ENCODE measurements around the gene BRWD1. TPM values are rescaled to one million over a fixed set of nuclear protein-coding genes. Genes with fewer than 3 reads are reported as not detected.

Gene BRWD1
- total and polyA plus RNA-seq, 2 of the 13 experiments (the other 11 are each of a cell fraction or from before 2014, with no cell fraction given): 13.9 to 28.0 TPM

DNA sequence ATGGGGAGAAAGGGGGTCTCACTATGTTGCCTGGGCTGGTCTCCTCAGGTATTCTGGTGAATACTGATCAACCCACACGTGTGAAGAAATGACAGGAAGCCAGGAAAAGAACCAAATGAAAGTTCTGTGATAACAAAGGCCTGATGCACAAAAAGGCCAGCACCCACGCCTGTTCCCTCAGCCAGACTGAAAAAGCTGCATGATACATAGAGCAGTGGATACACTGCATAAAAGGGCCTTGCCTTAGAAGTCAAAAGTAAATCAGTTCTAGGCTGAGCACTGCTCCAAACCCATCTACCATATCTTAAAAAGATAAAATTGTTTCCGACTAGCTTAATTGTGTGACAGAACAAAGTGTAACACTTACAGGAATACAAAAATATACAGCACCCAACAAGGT lies 93.3 kb downstream of the BRWD1 start:
- no peak for DNase-seq (ENCODE audit: low spot score)
- Histone ChIP-seq H3K9ac (ENCODE audit: insufficient read depth, low read depth, low read length) (no peak overlapping the region), H3K4me3 (replicated peaks in 1 of 3; ENCODE audit: insufficient read depth in 1 of 3, low read depth in 2 of 3, low read length in 3 of 3) (no peak overlapping the region), H3K4me2 (ENCODE audit: low read depth, low read length) (no peak overlapping the region), H3K79me2 (ENCODE audit: insufficient read depth, low read length) (no peaks in the 10 kb centered on the region), H3K27ac (ENCODE audit: extremely low read length, insufficient read depth, low read length) (no peak overlapping the region), H4K20me1 (ENCODE audit: insufficient read depth, low read length) (no peaks in the 10 kb centered on the region), H3K36me3 (replicated peaks in 1 of 2; ENCODE audit: control insufficient read depth in 1 of 2, insufficient read depth in 2 of 2, low read length in 2 of 2) (peaks cover 0 to 45% of the 10 kb centered on the region in 2 experiments; a peak in 4 of 5 replicates), H3K4me1 (ENCODE audit: insufficient read depth, low read length) (no peaks in the 10 kb centered on the region), H3K27me3 (ENCODE audit: control insufficient read depth in 1 of 2, insufficient read depth in 2 of 2, low read length in 2 of 2) (no peaks in the 10 kb centered on the region), H2AFZ (ENCODE audit: low read length) (no peak overlapping the region), H3K9me3 (ENCODE audit: low read length) (no peaks in the 10 kb centered on the region)
- BruUV-seq (replicated peaks): no TSS peak
- no peak for FAIRE-seq
- in situ Hi-C loops (cut with HindIII; ENCODE audit: extremely low pct_ligation_motif_present, low pct_unique_long_range_greater_than_20kb) (no loop called here), intact Hi-C loops (cut with micrococcal nuclease; ENCODE audit: unreplicated experiment) (no loop called here)
- 92% methylated on average over 3 of the region's 3 CpGs for WGBS (ENCODE audit: low lambda C conversion rate)
- CTCF ChIA-PET (ENCODE audit: low intra/inter-chr PET ratio, low total read pairs): no interaction called here
- POLR2A ChIA-PET: no interaction called here
- TF ChIP-seq ARNTL (CRISPR knock-in tag; IDR thresholded peaks at IDR 0.05) (no peak), ZNF775 (CRISPR knock-in tag; IDR thresholded peaks at IDR 0.05; ENCODE audit: borderline replicate concordance) (no peak), HMGA1 (CRISPR knock-in tag; conservative IDR thresholded peaks at IDR 0.05) (no peak)
- TF ChIP-seq, protein P1, sequence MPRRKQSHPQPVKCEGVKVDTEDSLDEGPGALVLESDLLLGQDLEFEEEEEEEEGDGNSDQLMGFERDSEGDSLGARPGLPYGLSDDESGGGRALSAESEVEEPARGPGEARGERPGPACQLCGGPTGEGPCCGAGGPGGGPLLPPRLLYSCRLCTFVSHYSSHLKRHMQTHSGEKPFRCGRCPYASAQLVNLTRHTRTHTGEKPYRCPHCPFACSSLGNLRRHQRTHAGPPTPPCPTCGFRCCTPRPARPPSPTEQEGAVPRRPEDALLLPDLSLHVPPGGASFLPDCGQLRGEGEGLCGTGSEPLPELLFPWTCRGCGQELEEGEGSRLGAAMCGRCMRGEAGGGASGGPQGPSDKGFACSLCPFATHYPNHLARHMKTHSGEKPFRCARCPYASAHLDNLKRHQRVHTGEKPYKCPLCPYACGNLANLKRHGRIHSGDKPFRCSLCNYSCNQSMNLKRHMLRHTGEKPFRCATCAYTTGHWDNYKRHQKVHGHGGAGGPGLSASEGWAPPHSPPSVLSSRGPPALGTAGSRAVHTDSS (CRISPR knock-in tag; conservative IDR thresholded peaks at IDR 0.05): no peak
- TF ChIP-seq, protein P2, sequence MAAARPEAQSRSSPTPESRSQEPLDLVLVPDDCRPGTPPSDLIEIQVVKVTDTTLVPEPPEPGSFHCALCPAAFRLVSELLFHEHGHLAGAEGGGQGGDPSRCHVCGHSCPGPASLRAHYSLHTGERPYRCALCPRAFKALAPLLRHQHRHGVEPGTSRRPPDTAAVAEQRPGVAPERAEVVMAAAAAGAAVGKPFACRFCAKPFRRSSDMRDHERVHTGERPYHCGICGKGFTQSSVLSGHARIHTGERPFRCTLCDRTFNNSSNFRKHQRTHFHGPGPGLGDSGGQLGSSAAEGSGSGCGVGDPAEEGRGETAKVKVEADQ (CRISPR knock-in tag; IDR thresholded peaks at IDR 0.05; ENCODE audit: borderline replicate concordance): no peak
- TF ChIP-seq, protein P3, sequence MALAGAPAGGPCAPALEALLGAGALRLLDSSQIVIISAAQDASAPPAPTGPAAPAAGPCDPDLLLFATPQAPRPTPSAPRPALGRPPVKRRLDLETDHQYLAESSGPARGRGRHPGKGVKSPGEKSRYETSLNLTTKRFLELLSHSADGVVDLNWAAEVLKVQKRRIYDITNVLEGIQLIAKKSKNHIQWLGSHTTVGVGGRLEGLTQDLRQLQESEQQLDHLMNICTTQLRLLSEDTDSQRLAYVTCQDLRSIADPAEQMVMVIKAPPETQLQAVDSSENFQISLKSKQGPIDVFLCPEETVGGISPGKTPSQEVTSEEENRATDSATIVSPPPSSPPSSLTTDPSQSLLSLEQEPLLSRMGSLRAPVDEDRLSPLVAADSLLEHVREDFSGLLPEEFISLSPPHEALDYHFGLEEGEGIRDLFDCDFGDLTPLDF (CRISPR knock-in tag; IDR thresholded peaks at IDR 0.05): no peak
- ATAC-seq: no peak
